Measurements from ENCODE around the gene WDR62. TPM values are rescaled to one million over a fixed set of nuclear protein-coding genes. Genes with fewer than 3 reads are reported as not detected.
A peak's percentile ranks its signal among the peaks of the same experiment; 100 is the strongest.

The WDR62 gene
- polyA plus RNA-seq, 1 donor from 2014 or later = 0.35 TPM

DNA sequence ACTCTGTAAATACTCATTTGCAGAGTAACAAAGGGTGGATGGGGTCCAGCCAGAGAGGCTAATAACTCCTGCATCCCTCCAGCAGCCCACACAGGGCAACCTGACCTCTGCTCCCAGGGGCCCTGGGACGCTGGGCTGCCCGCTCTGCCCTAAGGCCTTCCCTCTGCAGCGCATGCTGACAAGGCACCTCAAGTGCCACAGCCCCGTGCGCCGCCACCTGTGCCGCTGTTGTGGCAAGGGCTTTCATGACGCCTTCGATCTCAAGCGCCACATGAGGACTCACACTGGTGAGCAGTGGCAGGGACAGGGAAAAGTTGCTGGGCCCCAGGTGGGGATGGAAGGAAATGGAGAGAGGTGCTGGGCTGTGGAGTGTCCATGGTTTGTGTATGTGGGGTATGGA lies 58.0 kb downstream of the WDR62 start:
- Histone ChIP-seq H3K9ac (ENCODE audit: low read length) (no peak overlapping the region), H3K27ac (ENCODE audit: low read length) (no peak overlapping the region), H3K9me3 (ENCODE audit: low read length) (no peaks in the 10 kb centered on the region), H3K27me3 (ENCODE audit: insufficient read depth, low read depth, low read length) (no peaks in the 10 kb centered on the region), H4K20me1 (ENCODE audit: insufficient read depth) (no peaks in the 10 kb centered on the region), H2AFZ (ENCODE audit: low read depth, low read length) (no peak overlapping the region), H3K79me2 (replicated peaks; ENCODE audit: insufficient read depth, low read length) (peaks cover 18% of the 10 kb centered on the region), H3K4me3 (ENCODE audit: low read length) (no peak overlapping the region), H3K4me2 (ENCODE audit: low read length) (no peak overlapping the region), H3F3A (ENCODE audit: insufficient read depth, low read length, poor library complexity, severe bottlenecking) (no peaks in the 10 kb centered on the region), H3K36me3 (ENCODE audit: insufficient read depth, low read length) (no peaks in the 10 kb centered on the region), H3K9me2 (ENCODE audit: insufficient read depth, low read length) (no peaks in the 10 kb centered on the region)
- TF ChIP-seq SMC3 (conservative IDR thresholded peaks at IDR 0.05; ENCODE audit: poor library complexity) (no peak), POLR2AphosphoS5 (IDR thresholded peaks at IDR 0.05) (no peak), CTCF (IDR thresholded peaks at IDR 0.05; ENCODE audit: poor library complexity, severe bottlenecking) (no peak), MXI1 (conservative IDR thresholded peaks at IDR 0.05; ENCODE audit: poor library complexity, severe bottlenecking) (no peak), RAD21 (conservative IDR thresholded peaks at IDR 0.05) (no peak), TAF1 (IDR thresholded peaks at IDR 0.05; ENCODE audit: low read depth) (no peak), EZH2 (IDR thresholded peaks at IDR 0.05; ENCODE audit: borderline replicate concordance, insufficient read depth, low read length, poor library complexity, severe bottlenecking) (no peak), EP300 (conservative IDR thresholded peaks at IDR 0.05; ENCODE audit: poor library complexity, severe bottlenecking) (no peak)
- TF ChIP-seq, protein P1, sequence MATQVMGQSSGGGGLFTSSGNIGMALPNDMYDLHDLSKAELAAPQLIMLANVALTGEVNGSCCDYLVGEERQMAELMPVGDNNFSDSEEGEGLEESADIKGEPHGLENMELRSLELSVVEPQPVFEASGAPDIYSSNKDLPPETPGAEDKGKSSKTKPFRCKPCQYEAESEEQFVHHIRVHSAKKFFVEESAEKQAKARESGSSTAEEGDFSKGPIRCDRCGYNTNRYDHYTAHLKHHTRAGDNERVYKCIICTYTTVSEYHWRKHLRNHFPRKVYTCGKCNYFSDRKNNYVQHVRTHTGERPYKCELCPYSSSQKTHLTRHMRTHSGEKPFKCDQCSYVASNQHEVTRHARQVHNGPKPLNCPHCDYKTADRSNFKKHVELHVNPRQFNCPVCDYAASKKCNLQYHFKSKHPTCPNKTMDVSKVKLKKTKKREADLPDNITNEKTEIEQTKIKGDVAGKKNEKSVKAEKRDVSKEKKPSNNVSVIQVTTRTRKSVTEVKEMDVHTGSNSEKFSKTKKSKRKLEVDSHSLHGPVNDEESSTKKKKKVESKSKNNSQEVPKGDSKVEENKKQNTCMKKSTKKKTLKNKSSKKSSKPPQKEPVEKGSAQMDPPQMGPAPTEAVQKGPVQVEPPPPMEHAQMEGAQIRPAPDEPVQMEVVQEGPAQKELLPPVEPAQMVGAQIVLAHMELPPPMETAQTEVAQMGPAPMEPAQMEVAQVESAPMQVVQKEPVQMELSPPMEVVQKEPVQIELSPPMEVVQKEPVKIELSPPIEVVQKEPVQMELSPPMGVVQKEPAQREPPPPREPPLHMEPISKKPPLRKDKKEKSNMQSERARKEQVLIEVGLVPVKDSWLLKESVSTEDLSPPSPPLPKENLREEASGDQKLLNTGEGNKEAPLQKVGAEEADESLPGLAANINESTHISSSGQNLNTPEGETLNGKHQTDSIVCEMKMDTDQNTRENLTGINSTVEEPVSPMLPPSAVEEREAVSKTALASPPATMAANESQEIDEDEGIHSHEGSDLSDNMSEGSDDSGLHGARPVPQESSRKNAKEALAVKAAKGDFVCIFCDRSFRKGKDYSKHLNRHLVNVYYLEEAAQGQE (IDR thresholded peaks at IDR 0.05; ENCODE audit: borderline replicate concordance) = no peak

GRCh38 chr19:36113425-36113824 lies 58.7 kb downstream of the WDR62 start:
- H3K27ac ChIP-seq (ENCODE audit: low read length) = no peak overlapping the region
- H3K4me3 ChIP-seq (ENCODE audit: low read length) = peak overlapping the region; percentile 97
- H3F3A ChIP-seq (ENCODE audit: insufficient read depth, low read length, poor library complexity, severe bottlenecking) = no peaks in the 10 kb centered on the region
- H3K79me2 ChIP-seq (replicated peaks; ENCODE audit: insufficient read depth, low read length) = peaks cover 18% of the 10 kb centered on the region
- H3K9me3 ChIP-seq (ENCODE audit: low read length) = no peaks in the 10 kb centered on the region
- H2AFZ ChIP-seq (ENCODE audit: low read depth, low read length) = no peak overlapping the region
- H3K27me3 ChIP-seq (ENCODE audit: insufficient read depth, low read depth, low read length) = no peaks in the 10 kb centered on the region
- TF ChIP-seq POLR2AphosphoS5 (IDR thresholded peaks at IDR 0.05) = no peak
- TF ChIP-seq MXI1 (conservative IDR thresholded peaks at IDR 0.05; ENCODE audit: poor library complexity, severe bottlenecking) = no peak
- TF ChIP-seq, protein P1 (IDR thresholded peaks at IDR 0.05; ENCODE audit: borderline replicate concordance) = no peak
- no peak for TF ChIP-seq EZH2 (IDR thresholded peaks at IDR 0.05; ENCODE audit: borderline replicate concordance, insufficient read depth, low read length, poor library complexity, severe bottlenecking)
- TF ChIP-seq SMC3 (conservative IDR thresholded peaks at IDR 0.05; ENCODE audit: poor library complexity) = no peak
- no peak for TF ChIP-seq RAD21 (conservative IDR thresholded peaks at IDR 0.05)
- TF ChIP-seq CTCF (IDR thresholded peaks at IDR 0.05; ENCODE audit: poor library complexity, severe bottlenecking) = no peak
- no peak for TF ChIP-seq TAF1 (IDR thresholded peaks at IDR 0.05; ENCODE audit: low read depth)
- TF ChIP-seq EP300 (conservative IDR thresholded peaks at IDR 0.05; ENCODE audit: poor library complexity, severe bottlenecking) = no peak
- no peaks in the 10 kb centered on the region for H4K20me1 ChIP-seq (ENCODE audit: insufficient read depth)
- H3K9ac ChIP-seq (ENCODE audit: low read length) = peak overlapping the region; percentile 80
- H3K4me2 ChIP-seq (ENCODE audit: low read length) = no peak overlapping the region
- no peaks in the 10 kb centered on the region for H3K36me3 ChIP-seq (ENCODE audit: insufficient read depth, low read length)
- H3K9me2 ChIP-seq (ENCODE audit: insufficient read depth, low read length) = no peaks in the 10 kb centered on the region

Measured in neural cell (in vitro differentiated cells).